H9 (cell line): ENCODE results near the gene PFN1. TPM values are rescaled to one million over a fixed set of nuclear protein-coding genes. Genes with fewer than 3 reads are reported as not detected.
A peak's percentile ranks its signal among the peaks of the same experiment; 100 is the strongest.

Source experiments
- DNase-seq: peaks from one replicate; pipeline ENCODE4 v3.0.0-alpha.2; 2017
- H2AFZ ChIP-seq: one replicate; pipeline ENCODE4 v1.6.1; 2013; ENCODE audit warnings: mild to moderate bottlenecking, low read length, control low read depth, moderate library complexity
- H2AK5ac ChIP-seq: 2 replicates; pipeline ENCODE4 v1.6.1; 2013; ENCODE audit warnings: low read length, control low read depth, mixed read lengths; ENCODE audit not compliant: insufficient read length
- H2BK120ac ChIP-seq: one replicate; pipeline ENCODE4 v1.6.1; 2013; ENCODE audit warnings: low read depth, mild to moderate bottlenecking, low read length, control low read depth, inconsistent platforms; ENCODE audit not compliant: poor library complexity, severe bottlenecking
- H2BK12ac ChIP-seq: 2 replicates; pipeline ENCODE4 v1.6.1; 2013; ENCODE audit warnings: low read length, control low read depth, mixed read lengths, low read depth; ENCODE audit not compliant: insufficient read length
- H2BK15ac ChIP-seq: 2 replicates; pipeline ENCODE4 v1.6.1; 2013; ENCODE audit warnings: low read depth, low read length, control low read depth
- H2BK20ac ChIP-seq: one replicate; pipeline ENCODE4 v1.6.1; 2013; ENCODE audit warnings: low read depth, mild to moderate bottlenecking, low read length, control low read depth, inconsistent platforms; ENCODE audit not compliant: poor library complexity, severe bottlenecking
- H2BK5ac ChIP-seq: 2 replicates; pipeline ENCODE4 v1.6.1; 2013; ENCODE audit warnings: low read length, control low read depth, mixed read lengths; ENCODE audit not compliant: insufficient read length
- H3K14ac ChIP-seq: 2 replicates; pipeline ENCODE4 v1.6.1; 2013; ENCODE audit warnings: low read length, control low read depth; ENCODE audit not compliant: insufficient read depth
- H3K18ac ChIP-seq: 2 replicates; pipeline ENCODE4 v1.6.1; 2013; ENCODE audit warnings: low read depth, mild to moderate bottlenecking, mixed read lengths, low read length, control low read depth; ENCODE audit not compliant: insufficient read length
- H3K23ac ChIP-seq: 2 replicates; pipeline ENCODE4 v1.6.1; 2013; ENCODE audit warnings: low read length, control low read depth, mixed read lengths, low read depth; ENCODE audit not compliant: insufficient read length
- H3K23me2 ChIP-seq: 2 replicates; pipeline ENCODE4 v1.6.1; 2013; ENCODE audit warnings: low read depth, mild to moderate bottlenecking, mixed read lengths, low read length, control low read depth; ENCODE audit not compliant: insufficient read length, poor library complexity, severe bottlenecking
- H3K27ac ChIP-seq: 2 replicates; pipeline ENCODE4 v1.5.1; 2013; ENCODE audit warnings: low read length, control low read depth, mixed read lengths, low read depth; ENCODE audit not compliant: insufficient read length
- H3K27me3 ChIP-seq: 2 replicates; pipeline ENCODE4 v1.6.1; 2013; ENCODE audit warnings: low read length, control low read depth, inconsistent platforms; ENCODE audit not compliant: insufficient read depth
- H3K4ac ChIP-seq: 2 replicates; pipeline ENCODE4 v1.6.1; 2013; ENCODE audit warnings: low read depth, mild to moderate bottlenecking, control low read depth, inconsistent platforms, low read length, moderate library complexity
- H3K4me1 ChIP-seq: 2 replicates; pipeline ENCODE4 v1.6.1; 2013; ENCODE audit warnings: low read length, control low read depth, inconsistent platforms; ENCODE audit not compliant: insufficient read depth
- H3K4me2 ChIP-seq: 2 replicates; pipeline ENCODE4 v1.6.1; 2013; ENCODE audit warnings: low read length, control low read depth, mixed read lengths; ENCODE audit not compliant: insufficient read length, insufficient read depth
- H3K56ac ChIP-seq: 2 replicates; pipeline ENCODE4 v1.6.1; 2013; ENCODE audit warnings: low read depth, mild to moderate bottlenecking, mixed read lengths, low read length, control low read depth; ENCODE audit not compliant: insufficient read length
- H3K79me1 ChIP-seq: 2 replicates; pipeline ENCODE4 v1.6.1; 2013; ENCODE audit warnings: low read depth, mild to moderate bottlenecking, moderate library complexity, low read length, control low read depth, inconsistent platforms; ENCODE audit not compliant: insufficient read depth, poor library complexity, severe bottlenecking
- H3K79me2 ChIP-seq: 2 replicates; pipeline ENCODE4 v1.6.1; 2013; ENCODE audit warnings: low read length, control low read depth, inconsistent platforms; ENCODE audit not compliant: insufficient read depth
- H3K9ac ChIP-seq: 2 replicates; pipeline ENCODE4 v1.6.1; 2013; ENCODE audit warnings: low read length, control low read depth, mixed read lengths; ENCODE audit not compliant: insufficient read length; ENCODE audit errors: extremely low read depth
- H3K9me3 ChIP-seq: one replicate; pipeline ENCODE4 v1.6.1; 2013; ENCODE audit warnings: low read depth, low read length, inconsistent platforms; ENCODE audit not compliant: control insufficient read depth
- H3T11ph ChIP-seq: one replicate; pipeline ENCODE4 v1.6.1; 2013; ENCODE audit warnings: mild to moderate bottlenecking, low read length, control low read depth, inconsistent platforms
- H4K20me1 ChIP-seq: one replicate; pipeline ENCODE4 v1.6.1; 2013; ENCODE audit not compliant: control insufficient read depth, insufficient read length, insufficient read depth
- H4K5ac ChIP-seq: 2 replicates; pipeline ENCODE4 v1.6.1; 2013; ENCODE audit warnings: low read depth, mild to moderate bottlenecking, mixed read lengths, low read length, control low read depth; ENCODE audit not compliant: insufficient read length
- H4K8ac ChIP-seq: replicated peaks from 2 replicates; pipeline ENCODE4 v1.6.1; 2013; ENCODE audit warnings: low read length, control low read depth, mixed read lengths, low read depth; ENCODE audit not compliant: insufficient read length
- H4K91ac ChIP-seq: 2 replicates; pipeline ENCODE4 v1.6.1; 2013; ENCODE audit warnings: low read depth, mild to moderate bottlenecking, moderate library complexity, mixed read lengths, low read length, control low read depth; ENCODE audit not compliant: insufficient read length
- H3K27ac Mint-ChIP-seq, 3 experiments: 2 replicates in 2 of 3; 3 replicates in 1 of 3; pipeline ENCODE4 v1.8.0; 2020 to 2021; ENCODE audit warnings: mixed read lengths in 3 of 3, mild to moderate bottlenecking in 1 of 3, moderate library complexity in 1 of 3
- H3K27me3 Mint-ChIP-seq: 2 replicates; pipeline ENCODE4 v1.8.0; 2021; ENCODE audit warnings: low read depth, mild to moderate bottlenecking, moderate library complexity, mixed read lengths
- H3K36me3 Mint-ChIP-seq, 3 experiments: 2 replicates in 2 of 3; 3 replicates in 1 of 3; pipeline ENCODE4 v1.8.0; 2020 to 2021; ENCODE audit warnings: low read depth in 3 of 3, mixed read lengths in 3 of 3; ENCODE audit not compliant: insufficient read depth in 1 of 3
- H3K4me1 Mint-ChIP-seq, 2 experiments: 2 replicates each; pipeline ENCODE4 v1.8.0; 2020; ENCODE audit warnings: mixed read lengths in 2 of 2
- H3K4me3 Mint-ChIP-seq, 2 experiments: 2 replicates in 1 of 2; 3 replicates in 1 of 2; pipeline ENCODE4 v1.8.0; 2020 to 2021; ENCODE audit warnings: mild to moderate bottlenecking in 2 of 2, mixed read lengths in 2 of 2, moderate library complexity in 1 of 2
- H3K9me3 Mint-ChIP-seq, 2 experiments: 2 replicates in 1 of 2; 3 replicates in 1 of 2; pipeline ENCODE4 v1.8.0; 2020; ENCODE audit warnings: mild to moderate bottlenecking in 2 of 2, mixed read lengths in 2 of 2, moderate library complexity in 1 of 2
- CTCF ChIP-seq: fragments of 200-600 bp; sonication (generic); conservative IDR thresholded peaks from 3 replicates; pipeline ENCODE4 v1.8.0; 2021; ENCODE audit warnings: antibody characterized with exemption, mild to moderate bottlenecking
- WGBS: extraction: QIAGEN DNeasy Blood & Tissue Kit; methylation state at CpG from one replicate; pipeline ENCODE4 v1.1.7; 2013; ENCODE audit warnings: missing lambda C conversion rate, low lambda C conversion rate, mixed read lengths; ENCODE audit not compliant: insufficient read length; ENCODE audit errors: extremely low coverage; 5-methylcytosine and 5-hydroxymethylcytosine counted together
- total RNA-seq: library from RNA; stranded (reverse); gene quantifications from 2 replicates; pipeline ENCODE4 v1.2.1, GENCODE V29; 2021

PFN1 gene
- total RNA-seq, 1 experiment from 2014 or later = 1,149 TPM

- Histone ChIP-seq H3K4ac (no peak overlapping the region), H2AFZ (no peak overlapping the region), H3K56ac (no peak overlapping the region), H3K23ac (no peak overlapping the region), H3K27me3 (no peaks in the 10 kb centered on the region), H3K27ac (no peak overlapping the region), H4K91ac (no peak overlapping the region), H3K23me2 (peaks cover 12% of the 10 kb centered on the region), H3K18ac (no peak overlapping the region), H4K5ac (no peak overlapping the region), H3K4me2 (no peak overlapping the region), H3K79me1 (no peaks in the 10 kb centered on the region), H2BK20ac (no peak overlapping the region), H2AK5ac (no peak overlapping the region), H3K9ac (no peak overlapping the region), H4K8ac (no peak overlapping the region), H3K4me1 (no peaks in the 10 kb centered on the region), H2BK120ac (no peak overlapping the region), H3T11ph (no peak overlapping the region), H3K9me3 (no peaks in the 10 kb centered on the region), H2BK5ac (no peak overlapping the region), H2BK12ac (no peak overlapping the region), H2BK15ac (no peak overlapping the region), H3K14ac (no peak overlapping the region; the same call in 1 of the 2 replicates), H4K20me1 (no peaks in the 10 kb centered on the region), H3K79me2 (no peaks in the 10 kb centered on the region)
- peaks cover 8 to 35% (median 32%) of the 10 kb centered on the region in 3 experiments; a peak in 6 of 7 replicates for H3K36me3 Mint-ChIP-seq
- no peaks in the 10 kb centered on the region for H3K27me3 Mint-ChIP-seq
- TF ChIP-seq CTCF = no peak
- WGBS = no CpG with 5 or more reads among the region's 10 CpGs
- no peak overlapping the region for H3K4me3 Mint-ChIP-seq
- H3K4me1 Mint-ChIP-seq = peaks cover 4 to 24% of the 10 kb centered on the region in 2 experiments
- no peaks in the 10 kb centered on the region for H3K9me3 Mint-ChIP-seq
- peak overlapping the region in 2 of 3 experiments; percentile 62 to 76; a peak in 1 of 7 replicates for H3K27ac Mint-ChIP-seq
- peak; percentile 32 for DNase-seq
Measured at GRCh38 chr17:4897198-4897687, 51.1 kb downstream of the PFN1 start.
